Uterus (tissue), 4 donors: Measurements from ENCODE around the gene ECHS1. TPM values are rescaled to one million over a fixed set of nuclear protein-coding genes. Genes with fewer than 3 reads are reported as not detected.

Experiments
- DNase-seq, 2 donors: peaks; one replicate each; pipeline ENCODE4 v3.0.0-alpha.2; 2019 to 2020
- H3K27ac ChIP-seq, 2 donors: fragments of 200-600 bp; sonication (generic); 1 replicate in 1 of 2; 2 replicates in 1 of 2; pipeline ENCODE4 v1.5.1; 2016 to 2018
- H3K27me3 ChIP-seq, 2 donors: fragments of 200-600 bp; sonication (generic); one replicate each; pipeline ENCODE4 v1.5.1; 2018 to 2019; ENCODE audit warnings: control low read depth in 1 of 2
- H3K36me3 ChIP-seq, 2 donors: fragments of 200-600 bp; sonication (generic); one replicate each; pipeline ENCODE4 v1.5.1; 2019; ENCODE audit warnings: control low read depth in 1 of 2
- H3K4me1 ChIP-seq, 2 donors: fragments of 200-600 bp; sonication (generic); one replicate each; pipeline ENCODE4 v1.5.1; 2018 to 2019; ENCODE audit warnings: control low read depth in 1 of 2
- H3K4me3 ChIP-seq, 2 donors: fragments of 200-600 bp; sonication (generic); 1 replicate in 1 of 2; 2 replicates in 1 of 2; pipeline ENCODE4 v1.5.1; 2018 to 2019; ENCODE audit warnings: mild to moderate bottlenecking in 1 of 2
- H3K9me3 ChIP-seq, 2 donors: fragments of 200-600 bp; sonication (generic); one replicate each; pipeline ENCODE4 v1.5.1; 2019; ENCODE audit warnings: control low read depth in 1 of 2
- CTCF ChIP-seq, 4 experiments: fragments of 200-600 bp in 2 of 4; fragments of 450-650 bp in 2 of 4; sonication (generic) in 2 of 4; IDR thresholded peaks; one replicate each; pipeline ENCODE4 v1.5.1; 2016 to 2019; ENCODE audit warnings: antibody characterized with exemption in 4 of 4, mild to moderate bottlenecking in 2 of 4, moderate library complexity in 1 of 4
- POLR2A ChIP-seq, 2 donors: fragments of 450-650 bp; IDR thresholded peaks; one replicate each; pipeline ENCODE4 v1.6.1; 2016; ENCODE audit warnings: antibody characterized with exemption in 2 of 2, mild to moderate bottlenecking in 1 of 2, moderate library complexity in 1 of 2
- intact Hi-C: fragments of 100-400 bp; cut with DNase I; formaldehyde crosslinking; loops from one replicate; pipeline ENCODE4 v1.15.1; 2023; ENCODE audit warnings: low total_unique reads
- total RNA-seq, 4 donors: library from RNA; depleted of rRNA in 3 of 4; stranded (reverse); fragments of >200 nt in 3 of 4; gene quantifications; one replicate each; pipeline versions ENCODE4 v1.1.0 to v1.2.4, GENCODE V29; 2014 to 2023
- donor health status: DM: yes; HTN: yes; CAD: no.

ECHS1 gene
- total RNA-seq, 4 donors from 2014 or later: 28.2 to 48.8 (median 45.1) TPM

GRCh38 chr10:133364645-133365431, 8.3 kb downstream of the ECHS1 start:
- H3K27me3 ChIP-seq: no peaks in the 10 kb centered on the region
- H3K4me3 ChIP-seq: no peak overlapping the region
- intact Hi-C loops: no loop called here
- no peak overlapping the region for H3K27ac ChIP-seq
- H3K36me3 ChIP-seq: no peaks in the 10 kb centered on the region
- no peaks in the 10 kb centered on the region for H3K4me1 ChIP-seq
- TF ChIP-seq CTCF (IDR thresholded peaks at IDR 0.05) (no peak), POLR2A (IDR thresholded peaks at IDR 0.05) (no peak)
- no peaks in the 10 kb centered on the region for H3K9me3 ChIP-seq
- DNase-seq: no peak

- no peaks in the 10 kb centered on the region for H3K27me3 ChIP-seq
- no peaks in the 10 kb centered on the region for H3K36me3 ChIP-seq
- H3K27ac ChIP-seq: no peak overlapping the region
- TF ChIP-seq POLR2A (IDR thresholded peaks at IDR 0.05) (no peak), CTCF (IDR thresholded peaks at IDR 0.05) (no peak)
- no peaks in the 10 kb centered on the region for H3K9me3 ChIP-seq
- H3K4me1 ChIP-seq: no peaks in the 10 kb centered on the region
- intact Hi-C loops: no loop called here
- no peak overlapping the region for H3K4me3 ChIP-seq
- DNase-seq: no peak
These were observed 10.3 kb downstream of the ECHS1 start for GRCh38 chr10:133362846-133363245.

- Histone ChIP-seq H3K27ac (no peak overlapping the region), H3K9me3 (no peaks in the 10 kb centered on the region), H3K4me3 (no peak overlapping the region), H3K36me3 (no peaks in the 10 kb centered on the region), H3K4me1 (no peaks in the 10 kb centered on the region), H3K27me3 (no peaks in the 10 kb centered on the region)
- intact Hi-C loops: no loop called here
- TF ChIP-seq POLR2A (IDR thresholded peaks at IDR 0.05): no peak
- no peak for TF ChIP-seq CTCF (IDR thresholded peaks at IDR 0.05)
- DNase-seq: no peak
These were observed 11.2 kb downstream of the ECHS1 start for GRCh38 chr10:133361773-133362441.

GRCh38 chr10:133361227-133361626, 11.9 kb downstream of the ECHS1 start:
- no peak for TF ChIP-seq CTCF (IDR thresholded peaks at IDR 0.05)
- TF ChIP-seq POLR2A (IDR thresholded peaks at IDR 0.05): no peak
- no peaks in the 10 kb centered on the region for H3K27me3 ChIP-seq
- no peaks in the 10 kb centered on the region for H3K9me3 ChIP-seq
- no peaks in the 10 kb centered on the region for H3K4me1 ChIP-seq
- H3K4me3 ChIP-seq: no peak overlapping the region
- no peak for DNase-seq
- no peaks in the 10 kb centered on the region for H3K36me3 ChIP-seq
- intact Hi-C loops: no loop called here
- no peak overlapping the region for H3K27ac ChIP-seq

- H3K36me3 ChIP-seq: no peaks in the 10 kb centered on the region
- no peaks in the 10 kb centered on the region for H3K27me3 ChIP-seq
- intact Hi-C loops: no loop called here
- H3K9me3 ChIP-seq: no peaks in the 10 kb centered on the region
- no peak for TF ChIP-seq POLR2A (IDR thresholded peaks at IDR 0.05)
- no peak for TF ChIP-seq CTCF (IDR thresholded peaks at IDR 0.05)
- no peak overlapping the region for H3K27ac ChIP-seq
- no peak for DNase-seq
- no peak overlapping the region for H3K4me3 ChIP-seq
- H3K4me1 ChIP-seq: no peaks in the 10 kb centered on the region
These were observed 13.1 kb downstream of the ECHS1 start for GRCh38 chr10:133359972-133360610.
